K562 (cell line): ENCODE results near the gene ATP13A4. TPM values are rescaled to one million over a fixed set of nuclear protein-coding genes. Genes with fewer than 3 reads are reported as not detected.

ENCODE experiments used
- ATAC-seq: fragments of 200-7000 bp; cut with Tn5 transposase; 3 replicates; pipeline ENCODE4 v1.9.1; 2020; ENCODE audit warnings: moderate library complexity
- BruUV-seq: library from RNA; stranded (reverse); fragments of 400-500 nt; replicated peaks from 2 replicates; lab custom pipeline; 2021; lab: Mats Ljungman, UMichigan
- CTCF ChIA-PET: fragments of 300-600 bp; formaldehyde crosslinking; extraction: SDS; loops from one replicate; lab custom pipeline; 2021; ENCODE audit warnings: low intra/inter-chr PET ratio; lab: Yijun Ruan, JAX
- POLR2A ChIA-PET: fragments of 300-600, 350-650 bp; sonication (Branson Sonifier 250); formaldehyde crosslinking; extraction: SDS; loops from one replicate; lab custom pipeline; 2021; ENCODE audit warnings: antibody characterized with exemption, inconsistent platforms; lab: Yijun Ruan, JAX
- DNase-seq, 4 experiments: peaks; one replicate each; pipeline versions ENCODE4 v3.0.0 to v3.0.0-alpha.2; 2011 to 2018; ENCODE audit warnings: low spot score in 3 of 4, mixed read lengths in 3 of 4; ENCODE audit errors: extremely low read depth in 1 of 4
- FAIRE-seq: peaks from 2 replicates; lab custom pipeline; 2011; peaks lifted over from hg19 to GRCh38; lab: Jason Lieb, UNC
- H2AFZ ChIP-seq: 2 replicates; pipeline ENCODE4 v1.6.0; 2011; ENCODE audit warnings: low read depth, low read length, control low read depth, inconsistent platforms
- H3K27ac ChIP-seq: fragments of 200-600 bp; 3 replicates; pipeline ENCODE4 v1.8.0; 2011; ENCODE audit warnings: low read depth, mild to moderate bottlenecking, control low read depth, inconsistent platforms, low read length, moderate library complexity, mixed read lengths; ENCODE audit errors: extremely low read depth
- H3K27me3 ChIP-seq, 2 experiments: fragments of 300-600 bp in 1 of 2; 2 replicates in 1 of 2; 3 replicates in 1 of 2; pipeline versions ENCODE4 v1.6.0 to v1.8.0; 2011; ENCODE audit warnings: inconsistent platforms in 2 of 2, low read length in 2 of 2, mild to moderate bottlenecking in 1 of 2, mixed read lengths in 1 of 2, moderate library complexity in 1 of 2; ENCODE audit not compliant: control insufficient read depth in 2 of 2, insufficient read depth in 2 of 2
- H3K36me3 ChIP-seq: fragments of 300-600 bp; 3 replicates; pipeline ENCODE4 v1.8.0; 2011; ENCODE audit warnings: mild to moderate bottlenecking, low read length, inconsistent platforms; ENCODE audit not compliant: control insufficient read depth, insufficient read depth
- H3K4me1 ChIP-seq, 2 experiments: fragments of 200-600 bp in 1 of 2; replicated peaks in 1 of 2; 2 replicates in 1 of 2; 3 replicates in 1 of 2; pipeline versions ENCODE4 v1.5.1 to v1.8.0; 2011; ENCODE audit warnings: inconsistent platforms in 2 of 2, low read length in 2 of 2, mild to moderate bottlenecking in 1 of 2, mixed read lengths in 1 of 2, moderate library complexity in 1 of 2; ENCODE audit not compliant: control insufficient read depth in 2 of 2, insufficient read depth in 2 of 2
- H3K4me2 ChIP-seq: 2 replicates; pipeline ENCODE4 v1.6.1; 2011; ENCODE audit warnings: low read length, control low read depth, inconsistent platforms, mixed read lengths; ENCODE audit not compliant: insufficient read depth
- H3K4me3 ChIP-seq: fragments of 200-600 bp; sonication (generic), shearing (Covaris generic); 2 replicates; pipeline ENCODE4 v1.5.1; 2016; ENCODE audit warnings: control low read depth, inconsistent platforms
- H3K79me2 ChIP-seq: fragments of 200-600 bp; 3 replicates; pipeline ENCODE4 v1.8.0; 2011; ENCODE audit warnings: low read length, inconsistent platforms; ENCODE audit not compliant: control insufficient read depth, insufficient read depth
- H3K9ac ChIP-seq, 2 experiments: 2 replicates each; pipeline versions ENCODE4 v1.6.0 to v1.6.1; 2011; ENCODE audit warnings: low read depth in 2 of 2, low read length in 2 of 2, control low read depth in 1 of 2, inconsistent platforms in 1 of 2, mild to moderate bottlenecking in 1 of 2, mixed read lengths in 1 of 2; ENCODE audit not compliant: insufficient read depth in 1 of 2
- H3K9me1 ChIP-seq: one replicate; pipeline ENCODE4 v1.6.0; 2011; ENCODE audit warnings: inconsistent platforms, mild to moderate bottlenecking, low read length, moderate library complexity; ENCODE audit not compliant: control insufficient read depth, insufficient read depth
- H3K9me3 ChIP-seq: replicated peaks from 2 replicates; pipeline ENCODE4 v1.5.1; 2011; ENCODE audit warnings: low read depth, low read length, inconsistent platforms; ENCODE audit not compliant: control insufficient read depth, insufficient read depth
- H4K20me1 ChIP-seq: replicated peaks from 2 replicates; pipeline ENCODE4 v1.6.1; 2011; ENCODE audit warnings: low read length, inconsistent platforms, mixed read lengths; ENCODE audit not compliant: control insufficient read depth, insufficient read depth
- BRD9 ChIP-seq: fragments of 450-650 bp; IDR thresholded peaks from 2 replicates; pipeline ENCODE4 v1.6.1; 2018; ENCODE audit warnings: low read depth; ENCODE audit not compliant: partially characterized antibody
- EHMT2 ChIP-seq: fragments of 450-650 bp; IDR thresholded peaks from 2 replicates; pipeline ENCODE4 v1.6.1; 2018; ENCODE audit warnings: antibody characterized with exemption
- ELF4 ChIP-seq: fragments of 450-650 bp; formaldehyde crosslinking; IDR thresholded peaks from 2 replicates; pipeline ENCODE4 v1.4.0; 2022; ENCODE audit warnings: missing genetic modification characterization
- ERF ChIP-seq: fragments of 450-650 bp; formaldehyde crosslinking; IDR thresholded peaks from 2 replicates; pipeline ENCODE4 v1.4.0; 2020; ENCODE audit warnings: mild to moderate bottlenecking, mixed read lengths
- FOXP1 ChIP-seq: sonication (generic); formaldehyde crosslinking; IDR thresholded peaks from 2 replicates; pipeline ENCODE4 v1.8.0; 2022; ENCODE audit warnings: mild to moderate bottlenecking, missing genetic modification reagents
- MCM3 ChIP-seq: fragments of 450-650 bp; IDR thresholded peaks from 2 replicates; pipeline ENCODE4 v1.6.1; 2016
- NCOA4 ChIP-seq: fragments of 450-650 bp; IDR thresholded peaks from 2 replicates; pipeline ENCODE4 v1.6.1; 2018; ENCODE audit warnings: mild to moderate bottlenecking; ENCODE audit not compliant: partially characterized antibody
- SNAPC5 ChIP-seq: fragments of 250-450 bp; sonication (Bioruptor Pico); IDR thresholded peaks from 2 replicates; pipeline ENCODE4 v1.8.0; 2021; ENCODE audit warnings: moderate library complexity, mild to moderate bottlenecking, inconsistent platforms
- SP1 ChIP-seq: sonication (generic); formaldehyde crosslinking; IDR thresholded peaks from 2 replicates; pipeline ENCODE4 v1.8.1; 2022; ENCODE audit warnings: mild to moderate bottlenecking, missing genetic modification reagents
- XRCC4 ChIP-seq: IDR thresholded peaks from one replicate; pipeline ENCODE4 v1.6.1; 2011; ENCODE audit not compliant: insufficient read depth, insufficient read length; ENCODE audit errors: extremely low read depth
- XRCC5 ChIP-seq: fragments of 200-400 bp; formaldehyde crosslinking; IDR thresholded peaks from 2 replicates; pipeline ENCODE4 v1.6.1; 2017; ENCODE audit warnings: low read depth, mild to moderate bottlenecking, low read length
- ZNF639 ChIP-seq, 2 experiments: fragments of 200-800 bp in 1 of 2; sonication (Bioruptor generic) in 1 of 2; sonication (generic) in 1 of 2; formaldehyde crosslinking in 1 of 2; IDR thresholded peaks in 1 of 2; conservative IDR thresholded peaks in 1 of 2; 2 replicates each; pipeline versions ENCODE4 v1.5.0 to v1.6.1; 2016 to 2020; ENCODE audit warnings: missing compliant biosample characterization in 1 of 2, missing genetic modification characterization in 1 of 2, missing genetic modification reagents in 1 of 2
- in situ Hi-C: fragments of 300-500 bp; cut with MboI; formaldehyde crosslinking; loops from 4 replicates; pipeline ENCODE4 v1.15.0; 2018; ENCODE audit warnings: inconsistent platforms, mixed read lengths
- intact Hi-C: fragments of 100-400 bp; cut with micrococcal nuclease; formaldehyde crosslinking; loops from 2 replicates; pipeline ENCODE4 v1.14.2; 2022
- polyA plus RNA-seq, 8 experiments: library from polyadenylated mRNA; depleted of rRNA in 4 of 8; stranded (reverse) in 5 of 8; unstranded in 3 of 8; fragments of >200 nt; fragmentation: Nextera tagmentation in 2 of 8; fragmentation: Illumina TruSeq in 1 of 8; extraction: Ambion mirVana in 2 of 8; extraction: Trizol in 1 of 8; gene quantifications; 2 replicates each; pipeline versions ENCODE4 v1.2.1 to v1.2.3, GENCODE V29; 2011 to 2014; ENCODE audit warnings: inconsistent platforms in 1 of 8, missing spikeins in 1 of 8
- total RNA-seq, 7 experiments: library from RNA; depleted of rRNA in 6 of 7; stranded (reverse); fragments of >200 nt in 6 of 7; fragmentation: Illumina TruSeq in 2 of 7; extraction: Trizol in 2 of 7; gene quantifications; 2 replicates each; pipeline versions ENCODE4 v1.2.1 to v1.2.3, GENCODE V29; 2011 to 2021; ENCODE audit warnings: low replicate concordance in 1 of 7
- TF ChIP-seq, protein P1 (sequence below): fragments of 250-450 bp; sonication (Bioruptor Pico); IDR thresholded peaks from 2 replicates; pipeline ENCODE4 v1.5.0; 2021
- TF ChIP-seq, protein P2 (sequence below): fragments of 200-800 bp; sonication (Bioruptor generic); IDR thresholded peaks from 2 replicates; pipeline ENCODE4 v1.6.1; 2017; ENCODE audit warnings: missing genetic modification characterization, missing compliant biosample characterization
- TF ChIP-seq, protein P3 (sequence below): fragments of 450-650 bp; IDR thresholded peaks from 2 replicates; pipeline ENCODE4 v1.6.1; 2016; ENCODE audit warnings: borderline replicate concordance

ATP13A4 gene
- total and polyA plus RNA-seq, 9 of the 15 experiments (the other 6 are each of a cell fraction or from before 2014, with no cell fraction given) = 0.03 to 0.14 (median 0.07) TPM; not detected in 6

DNA sequence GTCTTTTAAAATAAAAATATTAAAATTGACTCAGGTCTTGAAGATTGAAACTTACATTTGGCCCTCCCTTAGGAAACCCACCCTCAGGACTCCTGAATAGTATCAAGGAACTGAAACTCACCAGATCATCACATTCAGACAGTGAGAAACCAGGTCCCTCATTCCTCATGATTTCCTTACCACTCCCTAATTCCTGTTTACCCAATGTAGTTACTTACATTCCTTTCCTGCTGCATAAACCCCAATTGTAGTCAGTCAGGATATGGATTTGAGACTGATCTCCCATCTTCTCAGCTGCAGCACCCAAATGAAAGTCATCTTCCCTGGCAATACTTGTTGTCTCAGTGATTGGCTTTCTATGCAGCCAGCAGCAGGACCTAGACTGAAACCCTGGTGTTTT lies 8.6 kb downstream of the ATP13A4 start:
- no peaks in the 10 kb centered on the region for H3K79me2 ChIP-seq
- no peak for TF ChIP-seq EHMT2
- TF ChIP-seq XRCC4 = no peak
- TF ChIP-seq SP1 (CRISPR knock-in tag) = no peak
- TF ChIP-seq, protein P1, sequence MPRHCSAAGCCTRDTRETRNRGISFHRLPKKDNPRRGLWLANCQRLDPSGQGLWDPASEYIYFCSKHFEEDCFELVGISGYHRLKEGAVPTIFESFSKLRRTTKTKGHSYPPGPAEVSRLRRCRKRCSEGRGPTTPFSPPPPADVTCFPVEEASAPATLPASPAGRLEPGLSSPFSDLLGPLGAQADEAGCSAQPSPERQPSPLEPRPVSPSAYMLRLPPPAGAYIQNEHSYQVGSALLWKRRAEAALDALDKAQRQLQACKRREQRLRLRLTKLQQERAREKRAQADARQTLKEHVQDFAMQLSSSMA = no peak
- no peak for TF ChIP-seq SNAPC5 (CRISPR knock-in tag)
- no peak for TF ChIP-seq ELF4 (CRISPR knock-in tag)
- no peak for TF ChIP-seq ZNF639 (CRISPR knock-in tag; conservative IDR thresholded peaks at IDR 0.05 in 1 of 2, IDR thresholded peaks at IDR 0.05 in 1 of 2)
- no peak for TF ChIP-seq BRD9
- TF ChIP-seq NCOA4 = no peak
- TF ChIP-seq, protein P2, sequence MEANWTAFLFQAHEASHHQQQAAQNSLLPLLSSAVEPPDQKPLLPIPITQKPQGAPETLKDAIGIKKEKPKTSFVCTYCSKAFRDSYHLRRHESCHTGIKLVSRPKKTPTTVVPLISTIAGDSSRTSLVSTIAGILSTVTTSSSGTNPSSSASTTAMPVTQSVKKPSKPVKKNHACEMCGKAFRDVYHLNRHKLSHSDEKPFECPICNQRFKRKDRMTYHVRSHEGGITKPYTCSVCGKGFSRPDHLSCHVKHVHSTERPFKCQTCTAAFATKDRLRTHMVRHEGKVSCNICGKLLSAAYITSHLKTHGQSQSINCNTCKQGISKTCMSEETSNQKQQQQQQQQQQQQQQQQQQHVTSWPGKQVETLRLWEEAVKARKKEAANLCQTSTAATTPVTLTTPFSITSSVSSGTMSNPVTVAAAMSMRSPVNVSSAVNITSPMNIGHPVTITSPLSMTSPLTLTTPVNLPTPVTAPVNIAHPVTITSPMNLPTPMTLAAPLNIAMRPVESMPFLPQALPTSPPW = no peak
- TF ChIP-seq XRCC5 = no peak
- TF ChIP-seq MCM3 = no peak
- no peak for TF ChIP-seq ERF (CRISPR knock-in tag)
- no peak for TF ChIP-seq FOXP1
- TF ChIP-seq, protein P3, sequence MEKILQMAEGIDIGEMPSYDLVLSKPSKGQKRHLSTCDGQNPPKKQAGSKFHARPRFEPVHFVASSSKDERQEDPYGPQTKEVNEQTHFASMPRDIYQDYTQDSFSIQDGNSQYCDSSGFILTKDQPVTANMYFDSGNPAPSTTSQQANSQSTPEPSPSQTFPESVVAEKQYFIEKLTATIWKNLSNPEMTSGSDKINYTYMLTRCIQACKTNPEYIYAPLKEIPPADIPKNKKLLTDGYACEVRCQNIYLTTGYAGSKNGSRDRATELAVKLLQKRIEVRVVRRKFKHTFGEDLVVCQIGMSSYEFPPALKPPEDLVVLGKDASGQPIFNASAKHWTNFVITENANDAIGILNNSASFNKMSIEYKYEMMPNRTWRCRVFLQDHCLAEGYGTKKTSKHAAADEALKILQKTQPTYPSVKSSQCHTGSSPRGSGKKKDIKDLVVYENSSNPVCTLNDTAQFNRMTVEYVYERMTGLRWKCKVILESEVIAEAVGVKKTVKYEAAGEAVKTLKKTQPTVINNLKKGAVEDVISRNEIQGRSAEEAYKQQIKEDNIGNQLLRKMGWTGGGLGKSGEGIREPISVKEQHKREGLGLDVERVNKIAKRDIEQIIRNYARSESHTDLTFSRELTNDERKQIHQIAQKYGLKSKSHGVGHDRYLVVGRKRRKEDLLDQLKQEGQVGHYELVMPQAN = no peak
- TF ChIP-seq, all 486 proteins: peak for 0
- Histone ChIP-seq H2AFZ (no peak overlapping the region), H4K20me1 (no peaks in the 10 kb centered on the region), H3K4me2 (no peak overlapping the region), H3K27me3 (no peaks in the 10 kb centered on the region), H3K9ac (no peak overlapping the region), H3K4me1 (no peaks in the 10 kb centered on the region), H3K4me3 (no peak overlapping the region), H3K9me3 (no peaks in the 10 kb centered on the region), H3K27ac (no peak overlapping the region), H3K9me1 (no peaks in the 10 kb centered on the region), H3K36me3 (no peaks in the 10 kb centered on the region)
- DNase-seq = no peak
- no TSS peak for BruUV-seq
- in situ Hi-C loops (no loop called here), intact Hi-C loops (no loop called here)
- ChIA-PET POLR2A (no interaction called here), CTCF (no interaction called here)
- no peak for ATAC-seq
- FAIRE-seq = no peak
